Fibroblast of skin of right biceps (primary cell): Measurements from ENCODE around the gene PRAMEF13.
"Not testable (repeated sequence)": the region's sequence is repeated elsewhere in the genome, so short reads cannot be mapped to it uniquely, and the experiment has no call there.

Experiments used
- DNase-seq: peaks from one replicate; pipeline ENCODE4 v3.0.0-alpha.2; 2013

PRAMEF13 gene

GRCh38 chr1:13155909-13156308 lies 45.3 kb downstream of the PRAMEF13 start, which contains the start of gene PRAMEF26:
TSS of gene PRAMEF26 (minus strand) at chr1:13156009. CDS start at chr1:13153095, 2,914 bp downstream.
- not testable (repeated sequence) for DNase-seq
